NCI-H1105 (cell line): ENCODE results near the gene CD3G.
A peak's percentile ranks its signal among the peaks of the same experiment; 100 is the strongest.

Experiments used
- DNase-seq: peaks from one replicate; lab custom pipeline; 2025; lab: John Stamatoyannopoulos, UW

The CD3G gene

DNA sequence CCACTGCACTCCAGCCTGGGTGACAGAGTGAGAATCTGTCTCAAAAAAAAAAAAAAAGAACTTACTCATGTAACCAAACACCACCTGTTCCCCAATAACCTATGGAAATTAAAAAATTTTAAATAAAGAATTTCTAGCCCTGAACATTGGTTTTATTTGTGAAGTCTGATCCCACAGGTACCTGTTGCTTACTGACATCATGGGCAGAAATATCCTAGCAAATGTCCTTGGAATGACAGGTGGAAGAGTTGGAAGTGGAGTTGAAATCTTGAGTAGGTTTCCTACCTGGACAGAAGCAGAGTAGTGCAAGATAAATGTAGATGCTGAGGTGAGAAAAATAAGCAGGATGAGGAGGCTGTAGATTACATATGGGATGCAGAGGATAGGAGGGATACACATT, 18.9 kb upstream of the CD3G start:
- no peak for DNase-seq

GRCh38 chr11:118328745-118329144, 15.4 kb upstream of the CD3G start:
- DNase-seq = no peak

DNA sequence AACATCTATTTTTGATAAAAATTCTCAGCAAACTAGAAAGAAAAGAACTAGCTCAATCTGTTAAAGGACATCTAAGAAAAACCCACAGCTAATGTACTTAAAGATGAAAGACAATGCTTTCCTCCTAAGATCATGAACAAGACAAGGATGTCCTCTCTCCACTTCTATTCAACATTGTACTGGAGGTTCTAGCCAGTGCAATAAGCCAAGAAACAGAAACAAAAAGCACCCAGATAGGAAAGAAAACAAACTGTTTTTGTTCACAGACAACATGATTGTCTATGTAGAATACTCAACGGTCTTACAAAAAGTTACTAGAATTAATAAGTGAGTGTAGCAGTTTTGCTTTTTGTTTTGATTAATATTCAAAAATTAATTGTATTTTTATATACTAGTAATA, 9.4 kb upstream of the CD3G start:
- DNase-seq = no peak

DNA sequence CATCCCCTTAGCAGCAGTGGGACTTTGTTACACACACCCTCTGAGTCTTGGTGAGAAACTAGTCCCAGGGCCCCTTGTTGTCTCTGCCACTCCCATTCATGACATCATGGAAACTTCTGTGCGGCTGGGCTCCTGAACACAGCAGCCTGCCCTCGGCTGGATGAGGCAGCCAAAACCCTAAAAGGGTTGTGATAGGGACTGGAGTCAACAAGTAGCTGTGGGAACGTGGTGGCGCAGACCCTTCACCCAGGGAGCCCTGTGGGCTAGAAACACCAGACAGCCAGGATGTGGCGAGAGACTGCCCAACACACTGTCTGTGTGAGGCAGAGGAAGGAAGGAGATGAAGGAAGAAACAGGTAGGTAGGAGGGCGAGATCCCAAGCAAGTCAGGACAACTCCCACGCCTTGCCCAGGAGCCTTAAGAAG, 5.5 kb upstream of the CD3G start:
- DNase-seq = no peak

DNA sequence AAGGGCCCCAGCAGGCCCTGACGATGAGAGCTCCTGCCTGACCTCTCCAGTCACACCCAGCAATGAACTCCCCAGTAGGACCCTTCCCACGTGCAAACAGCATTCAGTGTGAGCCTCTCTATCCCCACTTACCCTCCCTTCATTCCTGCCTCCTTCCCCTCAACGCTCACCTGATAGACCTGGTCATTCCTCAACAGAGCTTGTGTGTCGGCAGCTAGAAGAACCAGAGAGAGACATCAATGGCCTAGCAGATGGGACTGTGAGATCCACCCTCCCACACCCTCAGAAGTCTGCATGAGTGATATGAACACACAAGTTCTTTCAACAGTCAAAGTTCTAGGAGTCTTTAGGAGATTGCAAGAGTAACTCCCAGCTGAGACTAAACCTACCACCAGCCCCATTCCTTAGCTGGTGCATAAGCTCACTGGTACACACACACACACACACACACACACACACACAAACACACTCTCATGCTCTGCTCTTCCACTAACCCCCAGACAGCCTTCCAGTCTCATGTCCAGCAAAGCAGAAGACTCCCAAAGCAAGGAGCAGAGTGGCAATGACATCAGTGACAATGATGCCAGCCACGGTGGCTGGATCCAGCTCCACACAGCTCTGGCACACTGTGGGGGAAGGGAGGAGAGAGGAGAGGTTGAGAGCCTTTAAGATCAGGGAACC, 4.7 kb upstream of the CD3G start:
- no peak for DNase-seq

GRCh38 chr11:118340449-118340848, 3.7 kb upstream of the CD3G start:
- no peak for DNase-seq

GRCh38 chr11:118341261-118341660, 2.9 kb upstream of the CD3G start:
- no peak for DNase-seq

DNA sequence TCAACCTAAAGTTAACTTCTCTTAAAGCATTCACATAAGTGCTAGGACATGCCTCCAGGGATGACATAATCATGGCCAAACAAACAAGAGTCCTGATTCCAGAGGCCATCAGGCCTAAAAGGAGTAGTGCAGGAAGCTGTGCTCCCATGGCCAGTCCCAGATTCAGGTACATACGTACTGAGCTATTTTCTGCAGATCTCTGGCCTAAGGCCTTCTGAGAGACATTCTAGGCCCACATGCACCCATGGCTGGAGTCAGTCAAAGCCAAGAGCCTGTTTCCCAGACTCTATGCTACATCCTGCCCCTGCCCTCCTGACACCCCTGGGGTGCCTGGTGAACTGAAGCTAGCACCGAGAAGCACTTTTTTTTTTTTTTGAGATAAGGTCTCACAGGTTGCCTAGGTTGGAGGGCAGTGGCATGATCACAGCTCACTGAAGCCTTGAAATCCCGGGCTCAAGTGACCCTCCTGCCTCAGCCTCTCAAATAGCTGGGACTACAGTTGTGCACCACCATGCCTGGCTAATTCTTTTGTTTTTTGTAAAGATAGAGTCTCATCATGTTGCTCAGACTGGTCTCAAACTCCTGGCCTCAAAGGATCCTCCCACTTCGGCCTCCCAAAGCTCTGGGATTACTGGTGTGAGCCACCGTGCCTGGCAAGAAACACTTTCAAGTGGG, 2.2 kb upstream of the CD3G start:
- DNase-seq = no peak

GRCh38 chr11:118342503-118343161, 1.5 kb upstream of the CD3G start, which contains the start of gene CD3D:
Gene CD3D, minus strand, starts transcription at chr11:118342705. Its CDS starts 98 bp downstream, at chr11:118342607.
- DNase-seq = no peak

GRCh38 chr11:118343248-118343647, 896 bp upstream of the CD3G start:
- DNase-seq = no peak

DNA sequence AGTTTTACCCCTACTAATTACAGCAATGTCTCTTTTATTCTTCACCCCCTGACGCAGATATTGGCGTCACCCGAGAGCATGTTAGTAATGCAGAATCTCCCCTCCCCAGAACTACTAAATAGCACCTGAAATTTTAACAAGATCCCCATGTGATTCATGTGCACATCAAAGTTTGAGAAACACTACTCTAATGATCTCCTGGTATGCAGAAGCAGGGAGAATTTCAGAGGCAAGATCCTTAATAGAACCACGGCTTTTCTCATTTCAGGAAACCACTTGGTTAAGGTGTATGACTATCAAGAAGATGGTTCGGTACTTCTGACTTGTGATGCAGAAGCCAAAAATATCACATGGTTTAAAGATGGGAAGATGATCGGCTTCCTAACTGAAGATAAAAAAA, 5.3 kb downstream of the CD3G start:
- no peak for DNase-seq

- DNase-seq = peak; percentile 22
These were observed 9.1 kb downstream of the CD3G start for GRCh38 chr11:118353084-118353710.

GRCh38 chr11:118358071-118358470, 13.9 kb downstream of the CD3G start:
- DNase-seq = no peak

GRCh38 chr11:118359295-118359958, 15.3 kb downstream of the CD3G start, which contains the start of gene UBE4A:
Gene UBE4A, plus strand, starts transcription at chr11:118359600. Its CDS starts 5,481 bp downstream, at chr11:118365081.
- peak; percentile 96 for DNase-seq

- DNase-seq = no peak
These were observed 20.9 kb downstream of the CD3G start for GRCh38 chr11:118364956-118365615.

GRCh38 chr11:118366287-118366686, 22.1 kb downstream of the CD3G start:
- DNase-seq = no peak

- DNase-seq = no peak
These were observed 26.6 kb downstream of the CD3G start for GRCh38 chr11:118370774-118371173.

DNA sequence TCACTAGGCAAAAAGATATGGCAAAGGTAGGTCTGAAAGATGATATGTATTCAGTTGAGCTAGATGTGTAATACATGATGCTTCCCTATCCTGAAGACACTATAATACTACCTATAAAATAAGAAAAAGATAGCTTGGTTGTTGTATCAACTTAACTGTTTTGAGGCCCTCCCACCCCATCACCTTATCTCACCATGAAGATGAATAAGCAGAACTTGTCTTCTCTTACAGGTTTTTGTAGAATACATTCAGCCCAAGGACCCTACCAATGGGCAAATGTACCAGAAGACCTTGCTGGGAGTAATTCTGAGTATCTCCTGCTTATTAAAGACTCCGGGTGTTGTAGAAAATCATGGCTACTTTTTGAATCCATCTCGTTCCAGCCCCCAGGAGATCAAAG, 29.1 kb downstream of the CD3G start:
- DNase-seq = no peak

DNA sequence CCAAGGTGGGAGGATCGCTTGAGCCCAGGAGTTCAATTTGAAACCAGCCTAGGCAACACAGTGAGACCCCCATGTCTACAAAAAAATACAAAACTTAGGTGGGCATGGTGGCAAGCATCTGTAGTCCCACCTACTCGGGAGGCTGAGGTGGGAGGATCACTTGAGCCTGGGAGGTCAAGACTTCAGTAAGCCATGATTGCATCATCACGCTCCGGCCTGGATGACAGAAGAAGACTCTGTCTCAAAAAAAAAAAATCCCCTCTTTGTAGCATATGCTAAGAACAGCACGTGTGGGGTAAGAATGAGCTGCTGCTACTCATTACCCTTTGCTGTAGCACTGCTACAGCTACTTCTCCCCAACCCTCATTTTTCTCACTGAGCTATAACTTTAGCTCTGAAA, 29.7 kb downstream of the CD3G start:
- no peak for DNase-seq

GRCh38 chr11:118374729-118375128, 30.6 kb downstream of the CD3G start:
- no peak for DNase-seq

DNA sequence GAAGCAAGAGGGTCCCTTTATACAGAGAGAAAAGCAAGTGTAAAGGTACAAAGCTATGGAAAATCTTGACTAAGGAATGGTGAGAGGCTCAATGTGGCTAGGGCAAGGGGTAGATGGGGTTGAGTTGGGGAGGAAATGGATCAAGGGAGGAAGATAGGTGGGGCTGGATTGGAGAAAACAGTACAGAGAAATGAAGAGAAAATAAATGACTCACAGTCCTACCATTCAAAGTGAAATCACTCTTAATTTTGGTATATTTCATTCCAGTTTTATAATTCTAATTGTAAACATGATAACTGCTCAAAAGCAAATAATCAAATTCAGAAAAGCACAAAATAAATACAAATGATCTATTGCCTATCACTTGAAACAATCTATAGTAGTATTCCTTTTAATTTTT, 31.8 kb downstream of the CD3G start:
- DNase-seq = no peak

DNA sequence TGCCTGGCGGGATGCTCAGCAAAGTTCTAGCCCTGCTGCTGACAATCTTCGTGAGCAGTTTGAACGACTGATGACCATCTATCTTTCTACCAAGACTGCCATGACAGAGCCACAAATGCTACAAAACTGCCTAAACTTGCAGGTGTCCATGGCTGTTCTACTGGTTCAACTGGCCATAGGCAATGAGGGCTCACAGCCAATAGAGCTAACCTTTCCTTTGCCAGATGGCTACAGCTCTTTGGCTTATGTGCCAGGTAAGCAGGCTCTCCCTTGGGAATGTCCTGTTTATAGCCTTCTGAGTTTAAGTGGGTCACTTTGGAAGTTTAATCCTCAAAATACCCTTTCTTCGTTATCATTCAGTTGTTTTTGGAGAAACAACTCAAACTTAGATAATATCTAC, 35.4 kb downstream of the CD3G start:
- no peak for DNase-seq
